Tibial nerve (tissue), 4 donors: Measurements from ENCODE around the gene APBA1. TPM values are rescaled to one million over a fixed set of nuclear protein-coding genes. Genes with fewer than 3 reads are reported as not detected.

Source experiments
- DNase-seq, 2 donors: peaks; one replicate each; pipeline ENCODE4 v3.0.0-alpha.2; 2019; ENCODE audit warnings: low spot score in 2 of 2
- H3K27ac ChIP-seq, 4 donors: fragments of 200-600 bp; sonication (generic) in 3 of 4; one replicate each; pipeline ENCODE4 v1.5.1; 2017 to 2019; ENCODE audit warnings: mild to moderate bottlenecking in 1 of 4
- H3K27me3 ChIP-seq, 2 donors: fragments of 200-600 bp; sonication (generic) in 1 of 2; one replicate each; pipeline versions ENCODE4 v1.5.1 to v1.6.0; 2017 to 2019
- H3K36me3 ChIP-seq, 3 donors: fragments of 200-600 bp; sonication (generic); one replicate each; pipeline ENCODE4 v1.5.1; 2018 to 2019
- H3K4me1 ChIP-seq, 4 donors: fragments of 200-600 bp; sonication (generic) in 3 of 4; one replicate each; pipeline ENCODE4 v1.5.1; 2017 to 2019
- H3K4me3 ChIP-seq, 4 donors: fragments of 200-600 bp; sonication (generic) in 3 of 4; one replicate each; pipeline ENCODE4 v1.5.1; 2017 to 2019; ENCODE audit warnings: mild to moderate bottlenecking in 1 of 4, moderate library complexity in 1 of 4
- H3K9me3 ChIP-seq, 4 donors: fragments of 200-600 bp; sonication (generic) in 3 of 4; one replicate each; pipeline ENCODE4 v1.5.1; 2017 to 2019
- EP300 ChIP-seq, 2 donors: sonication (generic); formaldehyde crosslinking; IDR thresholded peaks; one replicate each; pipeline ENCODE4 v1.6.1; 2017; ENCODE audit warnings: antibody characterized with exemption in 2 of 2, mild to moderate bottlenecking in 1 of 2
- POLR2A ChIP-seq, 2 donors: fragments of 450-650 bp; IDR thresholded peaks; one replicate each; pipeline ENCODE4 v1.6.1; 2017; ENCODE audit warnings: antibody characterized with exemption in 2 of 2, mild to moderate bottlenecking in 2 of 2, moderate library complexity in 2 of 2
- WGBS, 2 donors: methylation state at CpG; one replicate each; pipeline ENCODE4 v1.1.5; 2018; 5-methylcytosine and 5-hydroxymethylcytosine counted together
- total RNA-seq, 4 donors: library from RNA; depleted of rRNA; stranded (reverse); fragments of >200 nt; gene quantifications; one replicate each; pipeline ENCODE4 v1.1.0, GENCODE V29; 2016
- TF ChIP-seq, protein P1 (sequence below), 5 experiments: fragments of 200-600 bp in 3 of 5; fragments of 450-650 bp in 2 of 5; sonication (generic) in 3 of 5; IDR thresholded peaks; one replicate each; pipeline ENCODE4 v1.5.1; 2016 to 2019; ENCODE audit warnings: antibody characterized with exemption in 5 of 5, mild to moderate bottlenecking in 3 of 5, moderate library complexity in 2 of 5

The APBA1 gene
- total RNA-seq, 4 donors from 2014 or later = 8.4 to 14.4 (median 9.8) TPM

DNA sequence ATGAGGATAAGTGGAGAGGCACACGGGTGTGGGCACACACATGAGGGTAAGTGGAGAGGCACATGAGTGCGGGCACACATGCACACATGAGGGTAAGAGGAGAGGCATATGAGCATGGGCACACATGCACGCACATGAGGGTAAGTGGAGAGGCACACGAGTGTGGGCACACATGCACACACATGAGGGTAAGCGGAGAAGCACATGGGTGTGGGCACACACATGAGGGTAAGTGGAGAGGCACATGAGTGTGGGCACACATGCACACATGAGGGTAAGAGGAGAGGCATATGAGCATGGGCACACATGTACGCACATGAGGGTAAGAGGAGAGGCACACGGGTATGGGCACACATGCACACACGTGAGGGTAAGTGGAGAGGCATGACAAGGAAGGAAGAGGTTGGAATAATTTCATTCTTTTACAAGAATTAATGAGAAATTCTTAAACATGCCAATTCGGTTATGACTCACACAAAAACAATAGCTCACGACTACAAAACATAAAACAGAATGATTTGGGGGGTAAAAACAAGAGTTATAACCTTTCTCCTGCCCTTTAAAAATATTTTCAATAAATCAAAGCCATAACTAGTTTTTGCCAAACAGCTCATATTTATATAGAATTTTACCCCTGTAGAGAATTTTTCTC lies 67.5 kb downstream of the APBA1 start:
- Histone ChIP-seq H3K27me3 (no peaks in the 10 kb centered on the region), H3K4me1 (no peaks in the 10 kb centered on the region), H3K27ac (no peak overlapping the region), H3K9me3 (no peaks in the 10 kb centered on the region), H3K36me3 (no peaks in the 10 kb centered on the region), H3K4me3 (no peak overlapping the region)
- DNase-seq = no peak
- WGBS, 2 donors = 83 to 84% methylated on average over 10 of the region's 10 CpGs
- TF ChIP-seq, protein P1, sequence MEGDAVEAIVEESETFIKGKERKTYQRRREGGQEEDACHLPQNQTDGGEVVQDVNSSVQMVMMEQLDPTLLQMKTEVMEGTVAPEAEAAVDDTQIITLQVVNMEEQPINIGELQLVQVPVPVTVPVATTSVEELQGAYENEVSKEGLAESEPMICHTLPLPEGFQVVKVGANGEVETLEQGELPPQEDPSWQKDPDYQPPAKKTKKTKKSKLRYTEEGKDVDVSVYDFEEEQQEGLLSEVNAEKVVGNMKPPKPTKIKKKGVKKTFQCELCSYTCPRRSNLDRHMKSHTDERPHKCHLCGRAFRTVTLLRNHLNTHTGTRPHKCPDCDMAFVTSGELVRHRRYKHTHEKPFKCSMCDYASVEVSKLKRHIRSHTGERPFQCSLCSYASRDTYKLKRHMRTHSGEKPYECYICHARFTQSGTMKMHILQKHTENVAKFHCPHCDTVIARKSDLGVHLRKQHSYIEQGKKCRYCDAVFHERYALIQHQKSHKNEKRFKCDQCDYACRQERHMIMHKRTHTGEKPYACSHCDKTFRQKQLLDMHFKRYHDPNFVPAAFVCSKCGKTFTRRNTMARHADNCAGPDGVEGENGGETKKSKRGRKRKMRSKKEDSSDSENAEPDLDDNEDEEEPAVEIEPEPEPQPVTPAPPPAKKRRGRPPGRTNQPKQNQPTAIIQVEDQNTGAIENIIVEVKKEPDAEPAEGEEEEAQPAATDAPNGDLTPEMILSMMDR (IDR thresholded peaks at IDR 0.05) = no peak
- TF ChIP-seq EP300 (IDR thresholded peaks at IDR 0.05) (no peak), POLR2A (IDR thresholded peaks at IDR 0.05) (no peak)

DNA sequence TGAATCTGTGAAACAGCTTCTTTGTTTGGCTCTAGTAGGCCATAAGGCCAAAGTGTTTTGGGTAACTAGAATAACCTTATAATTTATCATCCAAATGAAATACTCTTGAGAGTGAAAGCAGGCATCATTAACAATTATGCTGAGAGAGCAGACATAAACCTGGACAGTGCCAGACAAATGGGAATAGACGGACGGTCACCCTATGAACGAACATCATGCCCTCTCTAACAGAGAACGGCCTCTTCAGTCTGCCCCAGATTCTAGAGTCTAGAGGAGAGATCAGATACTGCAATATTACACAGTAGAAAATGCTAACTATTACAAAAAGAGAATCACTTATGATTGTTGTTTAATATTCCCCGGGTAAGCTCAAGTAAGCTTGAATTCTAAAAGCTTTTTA lies 68.5 kb downstream of the APBA1 start:
- H3K9me3 ChIP-seq = no peaks in the 10 kb centered on the region
- TF ChIP-seq EP300 (IDR thresholded peaks at IDR 0.05) (no peak), POLR2A (IDR thresholded peaks at IDR 0.05) (no peak)
- TF ChIP-seq, protein P1 (IDR thresholded peaks at IDR 0.05) = no peak
- no peaks in the 10 kb centered on the region for H3K27me3 ChIP-seq
- H3K27ac ChIP-seq = no peak overlapping the region
- no peak for DNase-seq
- H3K4me3 ChIP-seq = no peak overlapping the region
- H3K4me1 ChIP-seq = no peaks in the 10 kb centered on the region
- WGBS, 2 donors = 77 to 82% methylated on average over 5 of the region's 5 CpGs
- no peaks in the 10 kb centered on the region for H3K36me3 ChIP-seq

DNA sequence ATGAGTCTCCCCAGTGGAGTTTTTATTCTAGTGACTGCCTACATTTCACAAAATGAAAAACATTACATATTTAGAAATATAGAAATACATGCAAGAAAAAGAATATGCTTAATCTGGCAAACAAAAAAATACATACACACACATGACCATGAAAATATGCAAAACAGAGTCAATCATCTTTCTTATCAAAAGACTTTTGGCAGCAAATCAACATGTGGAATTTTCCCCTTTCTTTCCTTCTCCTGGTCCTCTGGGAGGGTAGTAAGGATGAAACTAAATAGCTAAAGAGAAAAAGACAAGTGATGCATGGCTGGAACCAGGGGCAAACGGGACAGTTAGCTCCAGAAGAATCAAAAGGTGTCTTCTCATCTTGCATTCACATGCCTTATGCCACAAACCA lies 69.4 kb downstream of the APBA1 start:
- H3K27ac ChIP-seq = no peak overlapping the region
- no peaks in the 10 kb centered on the region for H3K4me1 ChIP-seq
- no peaks in the 10 kb centered on the region for H3K36me3 ChIP-seq
- no peak overlapping the region for H3K4me3 ChIP-seq
- H3K27me3 ChIP-seq = no peaks in the 10 kb centered on the region
- no peak for DNase-seq
- H3K9me3 ChIP-seq = no peaks in the 10 kb centered on the region
- WGBS, 2 donors = 40 to 62% methylated on average over 1 of the region's 1 CpG
- TF ChIP-seq POLR2A (IDR thresholded peaks at IDR 0.05) = no peak
- TF ChIP-seq EP300 (IDR thresholded peaks at IDR 0.05) = no peak
- TF ChIP-seq, protein P1 (IDR thresholded peaks at IDR 0.05) = no peak

DNA sequence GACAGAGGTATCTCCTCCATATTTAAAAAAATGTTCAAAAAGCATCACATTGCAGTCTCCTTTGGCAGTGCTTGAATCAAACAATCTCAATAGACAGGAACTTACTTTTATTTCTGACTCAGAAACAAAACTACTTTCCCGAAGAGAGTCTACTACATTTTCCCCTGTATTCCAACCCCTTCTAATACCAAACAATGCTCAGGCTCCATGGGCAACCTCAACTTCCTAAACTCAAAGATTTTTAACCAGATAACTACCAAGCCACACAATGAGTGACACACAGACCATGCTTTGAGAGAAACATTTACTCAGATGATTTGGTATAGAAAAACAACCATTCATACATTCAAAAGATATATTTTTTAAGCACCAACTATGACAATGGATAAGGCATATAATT lies 70.5 kb downstream of the APBA1 start:
- Histone ChIP-seq H3K9me3 (no peaks in the 10 kb centered on the region), H3K27me3 (no peaks in the 10 kb centered on the region), H3K4me3 (no peak overlapping the region), H3K4me1 (no peaks in the 10 kb centered on the region), H3K27ac (no peak overlapping the region), H3K36me3 (no peaks in the 10 kb centered on the region)
- TF ChIP-seq POLR2A (IDR thresholded peaks at IDR 0.05) (no peak), EP300 (IDR thresholded peaks at IDR 0.05) (no peak)
- TF ChIP-seq, protein P1 (IDR thresholded peaks at IDR 0.05) = no peak
- no peak for DNase-seq
- 44 to 64% methylated on average over 1 of the region's 1 CpG for WGBS, 2 donors

DNA sequence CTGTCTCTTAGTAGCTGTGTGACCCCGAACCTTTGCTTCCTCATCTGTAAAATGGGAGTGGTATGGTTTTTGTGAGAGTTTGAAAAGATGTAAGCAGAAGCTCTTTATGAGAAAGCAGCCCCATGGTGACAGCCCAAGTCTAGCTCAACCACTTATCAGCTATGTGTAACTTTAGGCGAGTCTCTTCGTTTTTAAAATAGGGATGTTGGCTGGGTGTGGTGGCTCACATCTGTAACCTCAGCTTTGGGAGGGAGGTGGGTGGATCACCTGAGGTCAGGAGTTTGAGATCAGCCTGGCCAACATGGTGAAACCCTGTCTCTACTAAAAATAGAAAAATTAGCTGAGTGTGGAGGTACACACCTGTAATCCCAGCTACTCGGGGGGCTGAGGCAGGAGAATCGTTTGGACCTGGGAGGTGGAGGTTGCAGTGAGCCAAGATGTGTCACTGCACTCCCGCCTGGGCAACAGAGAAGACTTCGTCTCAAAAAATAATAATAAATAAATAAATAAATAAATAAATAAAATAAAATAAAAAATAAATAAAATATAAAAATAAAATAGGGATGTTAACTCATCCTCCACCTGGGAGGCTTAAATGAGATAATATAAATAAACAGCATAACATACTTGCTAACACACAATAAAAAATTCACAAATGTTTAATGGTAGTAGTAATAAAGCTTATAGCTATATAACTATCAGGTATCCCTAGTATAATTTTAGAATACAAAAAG lies 71.7 kb downstream of the APBA1 start:
- Histone ChIP-seq H3K9me3 (no peaks in the 10 kb centered on the region), H3K36me3 (no peaks in the 10 kb centered on the region), H3K4me1 (no peaks in the 10 kb centered on the region), H3K27ac (no peak overlapping the region), H3K4me3 (no peak overlapping the region), H3K27me3 (no peaks in the 10 kb centered on the region)
- DNase-seq = no peak
- WGBS, 2 donors = 90 to 96% methylated on average over 7 of the region's 7 CpGs
- TF ChIP-seq EP300 (IDR thresholded peaks at IDR 0.05) = no peak
- no peak for TF ChIP-seq POLR2A (IDR thresholded peaks at IDR 0.05)
- TF ChIP-seq, protein P1 (IDR thresholded peaks at IDR 0.05) = no peak
